GM21737 (cell line): ENCODE measurements around the gene MBD3.
"Not testable (repeated sequence)": the region's sequence is repeated elsewhere in the genome, so short reads cannot be mapped to it uniquely, and the experiment has no call there.

Experiments
- ATAC-seq: cut with Tn5 transposase; IDR thresholded peaks from one replicate; pipeline ENCODE4 v1.9.1; 2021; ENCODE audit warnings: mild to moderate bottlenecking, moderate library complexity; ENCODE audit not compliant: unreplicated experiment

Gene MBD3

GRCh38 chr19:1549332-1549945 lies 43.2 kb downstream of the MBD3 start:
- ATAC-seq = no peak

GRCh38 chr19:1540365-1540925 lies 52.2 kb downstream of the MBD3 start:
- no peak for ATAC-seq

- not testable (repeated sequence) for ATAC-seq
Measured at GRCh38 chr19:1539749-1540148, 52.9 kb downstream of the MBD3 start.

GRCh38 chr19:1538978-1539377 lies 53.7 kb downstream of the MBD3 start:
- no peak for ATAC-seq

GRCh38 chr19:1535699-1536098 lies 57.0 kb downstream of the MBD3 start:
- not testable (repeated sequence) for ATAC-seq

- ATAC-seq = no peak
Measured at GRCh38 chr19:1534972-1535371, 57.7 kb downstream of the MBD3 start.

GRCh38 chr19:1533510-1534150 lies 59.0 kb downstream of the MBD3 start:
- no peak for ATAC-seq

- ATAC-seq = no peak
Measured at GRCh38 chr19:1532003-1532402, 60.7 kb downstream of the MBD3 start.

- ATAC-seq = no peak
Measured at GRCh38 chr19:1531587-1531986, 61.1 kb downstream of the MBD3 start.

- ATAC-seq = not testable (repeated sequence)
Measured at GRCh38 chr19:1530856-1531255, 61.8 kb downstream of the MBD3 start.

GRCh38 chr19:1529430-1529816 lies 63.2 kb downstream of the MBD3 start:
- ATAC-seq = no peak

GRCh38 chr19:1528596-1529429 lies 63.9 kb downstream of the MBD3 start:
- ATAC-seq = no peak

GRCh38 chr19:1527650-1528309 lies 64.9 kb downstream of the MBD3 start:
- no peak for ATAC-seq

GRCh38 chr19:1526979-1527649 lies 65.6 kb downstream of the MBD3 start:
- ATAC-seq = no peak

GRCh38 chr19:1526066-1526778 lies 66.4 kb downstream of the MBD3 start:
- ATAC-seq = no peak

- ATAC-seq = no peak
Measured at GRCh38 chr19:1525343-1525742, 67.3 kb downstream of the MBD3 start.

- ATAC-seq = no peak
Measured at GRCh38 chr19:1524972-1525325, 67.7 kb downstream of the MBD3 start.

GRCh38 chr19:1524287-1524971 lies 68.2 kb downstream of the MBD3 start:
- ATAC-seq = no peak
